ENCODE data around the gene AFF2. TPM values are rescaled to one million over a fixed set of nuclear protein-coding genes. Genes with fewer than 3 reads are reported as not detected.

Gene AFF2
- total and polyA plus RNA-seq, 2 donors from 2014 or later, result 0.09 to 5.7 TPM

DNA sequence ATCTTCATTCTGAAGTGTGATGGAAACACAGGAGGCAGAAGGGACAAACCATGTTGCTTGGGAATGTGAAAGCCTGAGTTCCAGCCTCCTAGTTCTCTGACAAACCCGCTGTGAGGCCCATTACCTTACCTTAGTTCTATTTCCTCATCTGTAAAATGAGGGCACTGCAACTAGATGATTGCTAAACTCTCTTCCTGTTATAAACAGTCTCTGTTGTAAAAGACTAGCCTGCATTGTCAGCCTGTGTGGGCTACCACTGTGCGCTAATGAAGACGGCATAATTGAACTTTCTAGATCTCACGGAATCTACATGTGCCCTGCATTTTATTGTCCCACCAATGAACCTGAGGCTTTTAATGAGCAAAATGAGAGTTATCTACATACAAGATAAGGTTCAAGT is 147.2 kb downstream of the AFF2 start:
- no peak overlapping the region for H3K9ac ChIP-seq (ENCODE audit: low read length in 3 of 3)
- DNase-seq, result no peak
- no peak overlapping the region for H3K27ac ChIP-seq (ENCODE audit: low read depth in 2 of 2, low read length in 2 of 2)
- intact Hi-C loops (cut with DNase I), result no loop called here
- H3K4me3 ChIP-seq (ENCODE audit: low read length in 3 of 3), result no peak overlapping the region
- H3K9me3 ChIP-seq (ENCODE audit: control insufficient read depth in 2 of 3, insufficient read depth in 1 of 3, low read length in 3 of 3), result no peaks in the 10 kb centered on the region
- FAIRE-seq, result no peak
- TF ChIP-seq, protein P1, sequence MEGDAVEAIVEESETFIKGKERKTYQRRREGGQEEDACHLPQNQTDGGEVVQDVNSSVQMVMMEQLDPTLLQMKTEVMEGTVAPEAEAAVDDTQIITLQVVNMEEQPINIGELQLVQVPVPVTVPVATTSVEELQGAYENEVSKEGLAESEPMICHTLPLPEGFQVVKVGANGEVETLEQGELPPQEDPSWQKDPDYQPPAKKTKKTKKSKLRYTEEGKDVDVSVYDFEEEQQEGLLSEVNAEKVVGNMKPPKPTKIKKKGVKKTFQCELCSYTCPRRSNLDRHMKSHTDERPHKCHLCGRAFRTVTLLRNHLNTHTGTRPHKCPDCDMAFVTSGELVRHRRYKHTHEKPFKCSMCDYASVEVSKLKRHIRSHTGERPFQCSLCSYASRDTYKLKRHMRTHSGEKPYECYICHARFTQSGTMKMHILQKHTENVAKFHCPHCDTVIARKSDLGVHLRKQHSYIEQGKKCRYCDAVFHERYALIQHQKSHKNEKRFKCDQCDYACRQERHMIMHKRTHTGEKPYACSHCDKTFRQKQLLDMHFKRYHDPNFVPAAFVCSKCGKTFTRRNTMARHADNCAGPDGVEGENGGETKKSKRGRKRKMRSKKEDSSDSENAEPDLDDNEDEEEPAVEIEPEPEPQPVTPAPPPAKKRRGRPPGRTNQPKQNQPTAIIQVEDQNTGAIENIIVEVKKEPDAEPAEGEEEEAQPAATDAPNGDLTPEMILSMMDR (IDR thresholded peaks at IDR 0.05; ENCODE audit: borderline replicate concordance, extremely low read depth, insufficient read depth), result no peak
- no peaks in the 10 kb centered on the region for H3K27me3 ChIP-seq (ENCODE audit: control insufficient read depth, insufficient read depth, low read length)
- no peaks in the 10 kb centered on the region for H3K36me3 ChIP-seq (ENCODE audit: control insufficient read depth in 2 of 3, insufficient read depth in 3 of 3, low read length in 3 of 3)
- H3K4me1 ChIP-seq (ENCODE audit: control insufficient read depth in 2 of 3, insufficient read depth in 2 of 3, low read depth in 1 of 3, low read length in 3 of 3), result no peaks in the 10 kb centered on the region

DNA sequence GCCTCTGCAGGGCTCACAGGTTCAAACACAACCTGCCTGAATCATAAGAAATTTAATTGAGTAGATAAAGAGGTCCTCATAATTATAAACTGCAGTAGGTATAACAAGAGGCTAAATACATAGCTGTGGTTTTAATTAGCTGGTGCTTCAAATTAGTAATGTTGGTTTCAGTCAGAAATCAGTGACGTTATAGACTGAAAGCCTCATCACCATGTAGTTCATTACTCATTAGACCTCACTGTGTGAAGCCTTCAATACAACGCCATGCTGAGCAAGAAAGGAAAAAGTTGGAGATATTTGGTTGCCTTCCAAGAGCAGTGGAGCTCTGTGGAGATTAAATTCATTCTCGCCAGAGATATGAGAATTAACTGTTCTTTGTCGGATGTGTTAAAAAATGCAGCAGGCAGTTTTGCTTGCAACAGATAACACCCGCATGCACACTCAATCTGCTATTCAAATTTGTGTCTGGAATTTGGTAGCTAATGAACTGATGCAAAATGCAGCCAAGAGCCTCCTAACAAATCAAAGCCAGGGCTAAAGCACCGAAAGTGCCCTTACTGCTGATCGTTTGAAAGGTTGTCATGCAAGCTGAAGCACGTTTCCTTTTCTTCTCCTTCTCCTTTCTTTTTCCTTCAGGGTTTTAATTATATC is 148.9 kb downstream of the AFF2 start:
- TF ChIP-seq, protein P1 (IDR thresholded peaks at IDR 0.05; ENCODE audit: borderline replicate concordance, extremely low read depth, insufficient read depth), result no peak
- DNase-seq (no peak), FAIRE-seq (no peak)
- H3K36me3 ChIP-seq (ENCODE audit: control insufficient read depth in 2 of 3, insufficient read depth in 3 of 3, low read length in 3 of 3), result no peaks in the 10 kb centered on the region
- H3K4me1 ChIP-seq (ENCODE audit: control insufficient read depth in 2 of 3, insufficient read depth in 2 of 3, low read depth in 1 of 3, low read length in 3 of 3), result no peaks in the 10 kb centered on the region
- H3K4me3 ChIP-seq (ENCODE audit: low read length in 3 of 3), result no peak overlapping the region
- H3K27ac ChIP-seq (ENCODE audit: low read depth in 2 of 2, low read length in 2 of 2), result no peak overlapping the region
- H3K9me3 ChIP-seq (ENCODE audit: control insufficient read depth in 2 of 3, insufficient read depth in 1 of 3, low read length in 3 of 3), result no peaks in the 10 kb centered on the region
- H3K9ac ChIP-seq (ENCODE audit: low read length in 3 of 3), result no peak overlapping the region
- H3K27me3 ChIP-seq (ENCODE audit: control insufficient read depth, insufficient read depth, low read length), result no peaks in the 10 kb centered on the region
- intact Hi-C loops (cut with DNase I), result no loop called here

DNA sequence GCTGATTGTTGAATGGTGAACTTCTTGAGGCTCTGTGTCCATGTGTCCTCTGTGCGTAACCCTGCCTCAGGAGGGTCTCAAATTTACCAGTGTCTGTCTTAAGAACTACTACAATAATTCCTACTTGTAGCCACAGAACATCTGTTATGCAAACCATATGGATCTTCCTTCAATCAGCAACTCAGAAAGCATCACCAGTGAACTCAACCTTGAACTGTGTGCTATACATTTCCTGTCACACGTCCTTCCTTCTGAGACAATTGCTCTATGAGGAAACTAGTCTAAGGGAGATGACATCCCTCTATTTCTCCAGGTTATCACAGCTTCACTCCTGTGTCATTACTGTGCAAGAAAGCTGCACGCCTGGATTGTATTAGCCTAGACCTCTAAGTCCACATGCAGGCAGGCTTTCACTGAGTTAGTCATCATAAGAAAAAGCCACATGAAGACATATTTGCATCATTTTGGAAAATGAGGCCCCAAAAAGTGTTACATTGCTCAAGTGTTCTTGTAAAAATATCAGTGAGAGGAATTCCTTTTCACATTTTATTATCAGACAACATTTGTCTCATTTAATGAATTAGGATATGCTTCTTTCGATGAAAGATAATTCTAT is 157.8 kb downstream of the AFF2 start:
- FAIRE-seq (no peak), DNase-seq (no peak)
- intact Hi-C loops (cut with DNase I), result no loop called here
- Histone ChIP-seq H3K4me1 (ENCODE audit: control insufficient read depth in 2 of 3, insufficient read depth in 2 of 3, low read depth in 1 of 3, low read length in 3 of 3) (no peaks in the 10 kb centered on the region), H3K4me3 (ENCODE audit: low read length in 3 of 3) (no peak overlapping the region), H3K36me3 (ENCODE audit: control insufficient read depth in 2 of 3, insufficient read depth in 3 of 3, low read length in 3 of 3) (no peaks in the 10 kb centered on the region), H3K9ac (ENCODE audit: low read length in 3 of 3) (no peak overlapping the region), H3K27me3 (ENCODE audit: control insufficient read depth, insufficient read depth, low read length) (no peaks in the 10 kb centered on the region), H3K27ac (ENCODE audit: low read depth in 2 of 2, low read length in 2 of 2) (no peak overlapping the region), H3K9me3 (ENCODE audit: control insufficient read depth in 2 of 3, insufficient read depth in 1 of 3, low read length in 3 of 3) (no peaks in the 10 kb centered on the region)
- TF ChIP-seq, protein P1 (IDR thresholded peaks at IDR 0.05; ENCODE audit: borderline replicate concordance, extremely low read depth, insufficient read depth), result no peak
